NCI-H1417 treated with DMSO at 0.1 percent for 48 hours (cell line): ENCODE data around the gene MPLKIP.
"Not testable (repeated sequence)": the region's sequence is repeated elsewhere in the genome, so short reads cannot be mapped to it uniquely, and the experiment has no call there.

ENCODE experiments used
- DNase-seq: peaks from one replicate; lab custom pipeline; 2025; lab: John Stamatoyannopoulos, UW

Gene MPLKIP

GRCh38 chr7:40133561-40134427, 628 bp downstream of the MPLKIP start:
- no peak for DNase-seq

DNA sequence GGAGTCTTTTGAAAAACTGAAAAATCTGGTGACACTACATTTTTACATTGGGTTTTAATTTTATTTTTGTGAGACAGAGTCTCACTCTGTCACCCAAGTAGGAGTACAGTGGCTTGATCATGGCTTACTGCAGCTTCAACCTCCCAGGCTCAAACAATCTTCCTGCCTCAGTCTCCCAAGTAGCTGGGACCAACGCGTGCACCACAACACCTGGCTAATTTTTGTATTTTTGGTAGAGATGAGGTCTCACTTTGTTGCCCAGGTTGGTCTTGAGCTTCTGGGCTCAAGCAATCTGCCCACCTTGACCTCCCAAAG, 11.5 kb downstream of the MPLKIP start:
- DNase-seq, result no peak

GRCh38 chr7:40122100-40122939, 12.1 kb downstream of the MPLKIP start:
- not testable (repeated sequence) for DNase-seq

DNA sequence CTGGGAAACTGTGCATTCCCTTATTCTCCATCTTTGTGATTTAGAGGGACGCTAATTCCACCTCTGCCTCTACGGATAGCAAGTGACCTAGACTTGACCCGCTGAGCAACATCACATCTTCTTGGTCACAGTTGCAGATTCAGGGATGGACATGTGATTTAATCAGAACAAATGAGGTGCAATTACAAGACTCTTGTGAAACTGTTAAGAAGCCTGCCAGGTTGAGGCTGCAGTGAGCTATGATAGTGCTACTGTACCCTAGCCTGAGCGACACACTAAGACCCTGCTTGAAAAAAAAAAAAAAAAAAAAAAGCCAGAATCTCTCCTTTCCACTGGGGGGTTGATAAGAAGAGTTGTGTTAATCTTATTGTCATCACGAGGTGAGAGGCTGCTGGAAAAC, 14.4 kb downstream of the MPLKIP start:
- DNase-seq, result no peak

GRCh38 chr7:40118201-40118600, 16.2 kb downstream of the MPLKIP start:
- DNase-seq, result not testable (repeated sequence)

GRCh38 chr7:40117199-40117598, 17.2 kb downstream of the MPLKIP start:
- DNase-seq, result not testable (repeated sequence)

- no peak for DNase-seq
These were observed 18.5 kb downstream of the MPLKIP start for GRCh38 chr7:40115936-40116335.

DNA sequence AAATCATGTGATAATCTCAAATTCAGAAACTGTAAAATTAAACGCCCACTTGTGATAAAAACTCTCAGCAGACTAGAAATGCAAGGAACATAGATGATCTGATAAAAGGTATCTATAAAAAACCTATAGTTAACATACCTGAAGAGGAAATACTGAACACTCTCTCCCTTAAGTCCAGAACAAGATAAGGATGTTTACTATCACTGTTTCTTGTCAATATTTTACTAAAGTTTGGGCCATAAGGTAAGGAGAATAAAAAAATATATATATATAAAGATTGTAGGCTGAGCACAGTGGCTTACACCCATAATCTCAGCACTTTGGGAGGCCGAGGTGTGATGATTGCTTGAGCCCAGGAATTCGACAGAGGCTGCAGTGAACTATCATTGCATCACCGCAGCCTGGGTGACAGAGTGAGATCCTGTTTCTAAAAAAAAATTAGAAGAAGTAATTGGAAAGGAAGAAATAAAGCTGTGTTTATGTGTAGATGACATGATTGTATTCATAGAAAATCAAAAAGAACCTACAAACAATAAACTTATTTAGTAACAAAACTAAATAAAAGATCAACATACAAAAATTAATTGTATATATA, 28.4 kb downstream of the MPLKIP start:
- DNase-seq, result no peak

DNA sequence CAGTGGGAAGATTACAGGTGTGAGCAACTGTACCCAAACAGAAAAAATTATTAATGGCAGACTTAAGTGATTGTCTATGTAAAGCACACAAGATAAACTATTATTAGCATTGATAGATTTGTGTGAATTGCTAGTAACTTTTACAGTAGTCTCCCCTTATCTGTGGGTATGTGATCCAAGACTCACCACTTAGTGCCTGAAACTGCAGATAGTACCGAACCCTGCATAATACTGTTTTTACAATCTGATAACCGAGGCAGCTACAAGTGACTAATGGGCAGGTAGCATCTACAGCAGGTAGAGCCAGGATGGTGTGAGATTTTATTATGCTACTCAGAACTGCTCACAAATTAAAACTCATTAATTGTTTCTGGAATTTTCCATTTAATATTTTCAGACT, 31.5 kb downstream of the MPLKIP start:
- DNase-seq, result no peak

- DNase-seq, result no peak
These were observed 33.2 kb downstream of the MPLKIP start for GRCh38 chr7:40101201-40101600.

- no peak for DNase-seq
These were observed 34.6 kb downstream of the MPLKIP start for GRCh38 chr7:40099837-40100236.

DNA sequence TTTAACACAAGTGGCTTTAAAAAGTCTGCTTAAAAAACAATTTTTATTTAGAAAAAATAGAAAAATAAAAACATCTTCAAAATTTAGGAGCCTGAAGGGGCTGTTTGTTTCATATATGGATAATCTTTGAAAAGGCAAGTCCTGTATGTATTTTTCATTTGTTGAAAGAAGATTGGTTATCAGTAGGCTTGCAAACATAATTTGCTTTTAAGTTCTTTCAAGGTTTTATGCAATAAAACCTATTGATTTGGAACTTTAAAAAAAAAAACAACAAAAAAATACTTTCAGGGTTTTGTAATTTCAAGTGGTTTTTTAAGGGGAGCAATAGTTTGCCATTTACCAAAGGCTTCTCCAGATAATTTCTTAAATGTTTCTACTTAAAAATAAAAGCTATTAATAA, 35.6 kb downstream of the MPLKIP start:
- DNase-seq, result no peak

DNA sequence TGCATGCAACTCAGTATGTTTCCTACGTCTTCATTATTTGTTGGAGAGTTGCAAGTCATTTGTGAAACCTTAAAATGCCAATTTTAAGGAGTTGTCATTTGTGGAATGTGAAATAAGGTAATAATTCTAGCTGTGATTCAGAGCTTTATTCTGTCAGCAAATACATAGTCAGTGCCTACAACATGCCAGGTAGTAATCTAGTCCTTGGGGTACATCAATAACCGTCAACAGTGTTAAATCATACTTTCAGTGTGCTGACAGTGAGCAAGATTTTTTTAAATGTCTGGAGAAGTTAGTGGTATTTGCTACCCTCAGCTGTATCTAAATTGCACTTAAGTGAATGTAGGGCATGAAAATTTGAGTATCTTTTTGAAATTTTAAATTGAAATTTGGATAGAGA, 36.7 kb downstream of the MPLKIP start:
- DNase-seq, result no peak

- DNase-seq, result no peak
These were observed 38.6 kb downstream of the MPLKIP start for GRCh38 chr7:40095695-40096327.

DNA sequence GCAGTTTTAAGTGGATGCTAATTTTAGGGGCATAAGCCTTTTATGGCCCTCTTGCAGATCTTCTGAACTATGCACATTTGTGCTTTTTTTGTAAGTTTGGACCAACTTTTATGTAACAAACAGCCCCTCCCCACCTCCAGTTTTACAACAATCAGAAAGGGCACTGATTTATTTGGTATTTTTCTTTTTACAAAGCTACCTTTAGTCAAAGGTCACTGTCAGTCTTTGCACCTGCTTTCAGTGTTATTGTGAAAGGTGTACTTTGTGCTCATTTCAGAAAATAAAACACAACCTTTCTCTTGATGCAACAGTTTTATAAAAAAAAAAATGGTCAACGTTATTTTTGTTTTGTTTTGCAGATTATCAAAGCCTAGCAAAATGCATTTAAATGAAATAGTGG, 39.2 kb downstream of the MPLKIP start:
- DNase-seq, result no peak

GRCh38 chr7:40093631-40094350, 40.6 kb downstream of the MPLKIP start:
- no peak for DNase-seq

DNA sequence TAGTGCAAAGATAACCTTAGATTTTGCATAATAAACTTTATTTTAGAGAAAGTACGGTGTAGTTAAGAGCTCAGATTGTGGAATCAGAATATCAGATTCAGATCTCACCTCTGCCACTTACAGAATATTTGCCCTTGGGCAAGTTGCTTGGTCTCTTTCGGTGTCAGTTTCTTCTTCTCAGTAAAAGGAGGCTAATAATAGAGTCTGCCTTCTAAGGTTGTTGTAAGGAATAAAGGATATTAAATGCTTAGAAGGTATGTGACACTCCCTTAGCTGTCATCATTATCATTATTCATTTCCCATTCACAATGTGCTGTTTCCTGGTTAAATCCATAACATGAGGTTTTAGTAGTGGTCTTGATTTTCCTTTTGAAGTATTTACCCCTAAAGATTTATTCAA, 42.2 kb downstream of the MPLKIP start:
- no peak for DNase-seq

GRCh38 chr7:40077849-40078248, 56.6 kb downstream of the MPLKIP start:
- no peak for DNase-seq
